Measurements from ENCODE around the gene ABITRAM.

GRCh38 chr9:108956022-108956630 lies 21.9 kb downstream of the ABITRAM start:
- TF ChIP-seq CTCF (IDR thresholded peaks at IDR 0.05; ENCODE audit: low read depth, low read length): no peak
- no peak for TF ChIP-seq EZH2phosphoT487 (IDR thresholded peaks at IDR 0.05; ENCODE audit: low read depth)
